Renal cortical epithelial cell (primary cell): Measurements from ENCODE around the gene DLG5. TPM values are rescaled to one million over a fixed set of nuclear protein-coding genes. Genes with fewer than 3 reads are reported as not detected.
A peak's percentile ranks its signal among the peaks of the same experiment; 100 is the strongest.

Experiments used
- DNase-seq: peaks from one replicate; pipeline ENCODE4 v3.0.0-alpha.2; 2011; ENCODE audit warnings: low read depth
- total RNA-seq: library from RNA; depleted of rRNA; stranded (reverse); fragments of >200 nt; gene quantifications from 2 replicates; pipeline ENCODE4 v1.2.3, GENCODE V29; 2014

DLG5 gene
- total RNA-seq, 1 donor from 2014 or later, result 39.0 TPM

GRCh38 chr10:77843264-77843663 is 83.3 kb downstream of the DLG5 start:
- DNase-seq, result no peak

- no peak for DNase-seq
These were observed 83.8 kb downstream of the DLG5 start for GRCh38 chr10:77842652-77843212.

- DNase-seq, result peak; percentile 66
These were observed 84.7 kb downstream of the DLG5 start for GRCh38 chr10:77841711-77842375.

- no peak for DNase-seq
These were observed 85.9 kb downstream of the DLG5 start for GRCh38 chr10:77840636-77841035.

GRCh38 chr10:77837925-77838595 is 88.5 kb downstream of the DLG5 start:
- no peak for DNase-seq

GRCh38 chr10:77837248-77837924 is 89.2 kb downstream of the DLG5 start:
- DNase-seq, result no peak

GRCh38 chr10:77836299-77836820 is 90.2 kb downstream of the DLG5 start:
- DNase-seq, result no peak

GRCh38 chr10:77835669-77836086 is 90.9 kb downstream of the DLG5 start:
- no peak for DNase-seq

- DNase-seq, result no peak
These were observed 91.4 kb downstream of the DLG5 start for GRCh38 chr10:77834943-77835668.

GRCh38 chr10:77834540-77834939 is 92.0 kb downstream of the DLG5 start:
- DNase-seq, result no peak

GRCh38 chr10:77833792-77834191 is 92.8 kb downstream of the DLG5 start:
- no peak for DNase-seq

GRCh38 chr10:77833225-77833624 is 93.3 kb downstream of the DLG5 start:
- no peak for DNase-seq

- DNase-seq, result no peak
These were observed 94.3 kb downstream of the DLG5 start for GRCh38 chr10:77832238-77832637.

- DNase-seq, result no peak
These were observed 97.2 kb downstream of the DLG5 start for GRCh38 chr10:77829356-77829755.

- no peak for DNase-seq
These were observed 98.2 kb downstream of the DLG5 start for GRCh38 chr10:77828377-77828776.

GRCh38 chr10:77827366-77827765 is 99.2 kb downstream of the DLG5 start:
- no peak for DNase-seq

- DNase-seq, result no peak
These were observed 100.6 kb downstream of the DLG5 start for GRCh38 chr10:77825965-77826364.

GRCh38 chr10:77824908-77825307 is 101.6 kb downstream of the DLG5 start:
- no peak for DNase-seq

GRCh38 chr10:77823811-77824542 is 102.6 kb downstream of the DLG5 start:
- peak; percentile 79 for DNase-seq

- no peak for DNase-seq
These were observed 105.0 kb downstream of the DLG5 start for GRCh38 chr10:77821551-77821950.

GRCh38 chr10:77821036-77821435 is 105.5 kb downstream of the DLG5 start:
- DNase-seq, result no peak
